ENCODE data around the gene SEZ6. TPM values are rescaled to one million over a fixed set of nuclear protein-coding genes. Genes with fewer than 3 reads are reported as not detected.

Gene SEZ6
- total RNA-seq, 1 experiment from 2014 or later, result 2.6 TPM

- intact Hi-C loops (cut with micrococcal nuclease; ENCODE audit: unreplicated experiment), result loop anchor here (5.0 kb wide), 1 partner anchor 60 kb away; the partner anchor contains the start of gene PIPOX
- no peak overlapping the region for H3K4me3 ChIP-seq (ENCODE audit: low read depth, low read length, poor library complexity, severe bottlenecking)
- H3K27ac ChIP-seq (ENCODE audit: low read depth, low read length, poor library complexity, severe bottlenecking), result peak overlapping the region; percentile 96
- H3K4me1 ChIP-seq (ENCODE audit: insufficient read depth, low read length, poor library complexity, severe bottlenecking), result peaks cover 67% of the 10 kb centered on the region
- H3K27me3 ChIP-seq (replicated peaks; ENCODE audit: insufficient read depth, low read depth, low read length, poor library complexity), result no peaks in the 10 kb centered on the region
- no peaks in the 10 kb centered on the region for H3K9me3 ChIP-seq (ENCODE audit: low read depth, low read length, poor library complexity, severe bottlenecking)
- ChIA-PET CTCF (interaction anchor here (1.3 to 2.0 kb wide), 2 partner anchors 131 to 134 kb away, joined by 7 to 8 read pairs; no protein-coding TSS in a partner anchor), POLR2A (ENCODE audit: low non-redundant PET) (no interaction called here)
- no TSS peak for BruUV-seq (replicated peaks)
- DNase-seq (ENCODE audit: low spot score), result peak; percentile 98
- TF ChIP-seq EZH2 (IDR thresholded peaks at IDR 0.05; ENCODE audit: borderline replicate concordance, low read depth, low read length, poor library complexity, severe bottlenecking), result no peak
- TF ChIP-seq CTCF (conservative IDR thresholded peaks at IDR 0.05; ENCODE audit: low read depth, low read length), result no peak
- no peaks in the 10 kb centered on the region for H3K36me3 ChIP-seq (ENCODE audit: insufficient read depth, low read length, poor library complexity, severe bottlenecking)
These were observed 23.6 kb downstream of the SEZ6 start for GRCh38 chr17:28982131-28982793.

- no TSS peak for BruUV-seq (replicated peaks)
- DNase-seq (ENCODE audit: low spot score), result no peak
- no peaks in the 10 kb centered on the region for H3K27me3 ChIP-seq (replicated peaks; ENCODE audit: insufficient read depth, low read depth, low read length, poor library complexity)
- CTCF ChIA-PET, result no interaction called here
- no peak overlapping the region for H3K27ac ChIP-seq (ENCODE audit: low read depth, low read length, poor library complexity, severe bottlenecking)
- POLR2A ChIA-PET (ENCODE audit: low non-redundant PET), result no interaction called here
- intact Hi-C loops (cut with micrococcal nuclease; ENCODE audit: unreplicated experiment), result no loop called here
- no peak overlapping the region for H3K4me3 ChIP-seq (ENCODE audit: low read depth, low read length, poor library complexity, severe bottlenecking)
- no peaks in the 10 kb centered on the region for H3K36me3 ChIP-seq (ENCODE audit: insufficient read depth, low read length, poor library complexity, severe bottlenecking)
- no peaks in the 10 kb centered on the region for H3K9me3 ChIP-seq (ENCODE audit: low read depth, low read length, poor library complexity, severe bottlenecking)
- TF ChIP-seq CTCF (conservative IDR thresholded peaks at IDR 0.05; ENCODE audit: low read depth, low read length), result no peak
- TF ChIP-seq EZH2 (IDR thresholded peaks at IDR 0.05; ENCODE audit: borderline replicate concordance, low read depth, low read length, poor library complexity, severe bottlenecking), result no peak
- peaks cover 36% of the 10 kb centered on the region for H3K4me1 ChIP-seq (ENCODE audit: insufficient read depth, low read length, poor library complexity, severe bottlenecking)
These were observed 27.4 kb downstream of the SEZ6 start for GRCh38 chr17:28978356-28978964.

GRCh38 chr17:28977659-28978355, 28.0 kb downstream of the SEZ6 start:
- Histone ChIP-seq H3K4me3 (ENCODE audit: low read depth, low read length, poor library complexity, severe bottlenecking) (no peak overlapping the region), H3K27ac (ENCODE audit: low read depth, low read length, poor library complexity, severe bottlenecking) (no peak overlapping the region), H3K4me1 (ENCODE audit: insufficient read depth, low read length, poor library complexity, severe bottlenecking) (peaks cover 34% of the 10 kb centered on the region), H3K36me3 (ENCODE audit: insufficient read depth, low read length, poor library complexity, severe bottlenecking) (no peaks in the 10 kb centered on the region), H3K27me3 (replicated peaks; ENCODE audit: insufficient read depth, low read depth, low read length, poor library complexity) (no peaks in the 10 kb centered on the region), H3K9me3 (ENCODE audit: low read depth, low read length, poor library complexity, severe bottlenecking) (no peaks in the 10 kb centered on the region)
- CTCF ChIA-PET, result no interaction called here
- TF ChIP-seq CTCF (conservative IDR thresholded peaks at IDR 0.05; ENCODE audit: low read depth, low read length), result no peak
- no peak for TF ChIP-seq EZH2 (IDR thresholded peaks at IDR 0.05; ENCODE audit: borderline replicate concordance, low read depth, low read length, poor library complexity, severe bottlenecking)
- DNase-seq (ENCODE audit: low spot score), result no peak
- intact Hi-C loops (cut with micrococcal nuclease; ENCODE audit: unreplicated experiment), result no loop called here
- POLR2A ChIA-PET (ENCODE audit: low non-redundant PET), result no interaction called here
- no TSS peak for BruUV-seq (replicated peaks)
